Measurements from ENCODE around the gene MZT2A.
A peak's percentile ranks its signal among the peaks of the same experiment; 100 is the strongest.
"Not testable (repeated sequence)": the region's sequence is repeated elsewhere in the genome, so short reads cannot be mapped to it uniquely, and the experiment has no call there.

Gene MZT2A, protein sequence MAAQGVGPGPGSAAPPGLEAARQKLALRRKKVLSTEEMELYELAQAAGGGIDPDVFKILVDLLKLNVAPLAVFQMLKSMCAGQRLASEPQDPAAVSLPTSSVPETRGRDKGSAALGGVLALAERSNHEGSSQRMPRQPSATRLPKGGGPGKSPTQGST

GRCh38 chr2:131492015-131492417 is at the start of gene MZT2A:
TSS of gene MZT2A (minus strand) at chr2:131492397. CDS start at chr2:131492376, 21 bp downstream.
- DNase-seq, result not testable (repeated sequence)

DNA sequence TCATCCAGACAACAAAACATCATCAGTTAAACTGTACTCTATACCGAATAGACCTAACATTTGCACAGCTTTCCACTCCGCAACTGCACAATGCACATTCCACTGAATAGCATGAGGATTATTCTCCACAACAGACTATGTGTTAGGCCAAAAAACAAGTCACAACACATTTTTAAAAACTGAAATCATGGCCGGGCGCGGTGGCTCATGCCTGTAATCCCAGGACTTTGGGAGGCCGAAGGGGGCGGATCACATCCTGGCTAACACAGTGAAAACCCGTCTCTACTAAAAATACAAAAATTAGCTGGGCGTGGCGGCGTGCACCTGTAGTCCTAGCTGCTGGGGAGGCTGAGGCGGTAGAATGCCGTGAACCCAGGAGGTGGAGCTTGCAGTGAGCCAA is 46.7 kb upstream of the MZT2A start:
- DNase-seq, result not testable (repeated sequence)

GRCh38 chr2:131536841-131537240 is 44.6 kb upstream of the MZT2A start:
- not testable (repeated sequence) for DNase-seq

- DNase-seq, result not testable (repeated sequence)
Observed at GRCh38 chr2:131535951-131536826, 44.0 kb upstream of the MZT2A start.

- DNase-seq, result no peak
Observed at GRCh38 chr2:131535526-131535925, 43.3 kb upstream of the MZT2A start.

- not testable (repeated sequence) for DNase-seq
Observed at GRCh38 chr2:131534965-131535364, 42.8 kb upstream of the MZT2A start.

GRCh38 chr2:131534317-131534672 is 42.1 kb upstream of the MZT2A start:
- not testable (repeated sequence) for DNase-seq

- DNase-seq, result not testable (repeated sequence)
Observed at GRCh38 chr2:131533609-131534316, 41.6 kb upstream of the MZT2A start.

DNA sequence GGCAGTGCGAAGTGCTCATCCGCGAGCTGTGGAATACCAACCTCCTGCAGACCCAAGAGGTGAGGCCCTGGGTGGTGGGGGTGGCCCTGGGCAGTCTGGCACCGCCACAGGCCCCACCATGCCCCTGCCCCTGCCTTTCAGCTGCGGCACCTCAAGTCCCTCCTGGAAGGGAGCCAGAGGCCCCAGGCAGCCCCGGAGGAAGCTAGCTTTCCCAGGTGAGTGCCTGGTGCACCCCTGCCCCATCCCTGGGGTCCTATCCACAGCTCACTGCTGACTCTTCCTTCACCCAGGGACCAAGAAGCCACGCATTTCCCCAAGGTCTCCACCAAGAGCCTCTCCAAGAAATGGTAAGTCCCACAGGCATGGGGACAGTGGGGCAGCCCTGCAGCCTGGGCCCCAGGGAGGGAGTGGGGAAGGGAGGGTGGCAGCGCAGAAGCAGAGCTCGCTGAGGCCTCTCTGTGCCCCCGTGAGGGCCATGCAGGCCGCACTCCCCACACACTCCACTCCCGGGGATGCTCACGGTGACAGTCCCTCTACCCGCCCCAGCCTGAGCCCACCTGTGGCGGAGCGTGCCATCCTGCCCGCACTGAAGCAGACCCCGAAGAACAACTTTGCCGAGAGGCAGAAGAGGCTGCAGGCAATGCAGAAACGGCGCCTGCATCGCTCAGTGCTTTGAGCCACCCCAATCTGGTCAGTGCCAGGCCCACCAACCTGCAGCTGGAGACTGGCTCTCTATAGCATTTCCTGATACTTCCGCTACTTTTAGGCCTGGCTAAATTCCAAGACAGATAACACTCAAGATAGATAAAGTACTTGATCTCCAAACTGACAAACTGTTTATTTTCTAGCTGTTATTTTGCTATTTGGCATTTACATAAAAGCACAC is 40.8 kb upstream of the MZT2A start:
- not testable (repeated sequence) for DNase-seq

GRCh38 chr2:131531547-131532185 is 39.5 kb upstream of the MZT2A start:
- not testable (repeated sequence) for DNase-seq

GRCh38 chr2:131530626-131531344 is 38.6 kb upstream of the MZT2A start:
- DNase-seq, result not testable (repeated sequence)

DNA sequence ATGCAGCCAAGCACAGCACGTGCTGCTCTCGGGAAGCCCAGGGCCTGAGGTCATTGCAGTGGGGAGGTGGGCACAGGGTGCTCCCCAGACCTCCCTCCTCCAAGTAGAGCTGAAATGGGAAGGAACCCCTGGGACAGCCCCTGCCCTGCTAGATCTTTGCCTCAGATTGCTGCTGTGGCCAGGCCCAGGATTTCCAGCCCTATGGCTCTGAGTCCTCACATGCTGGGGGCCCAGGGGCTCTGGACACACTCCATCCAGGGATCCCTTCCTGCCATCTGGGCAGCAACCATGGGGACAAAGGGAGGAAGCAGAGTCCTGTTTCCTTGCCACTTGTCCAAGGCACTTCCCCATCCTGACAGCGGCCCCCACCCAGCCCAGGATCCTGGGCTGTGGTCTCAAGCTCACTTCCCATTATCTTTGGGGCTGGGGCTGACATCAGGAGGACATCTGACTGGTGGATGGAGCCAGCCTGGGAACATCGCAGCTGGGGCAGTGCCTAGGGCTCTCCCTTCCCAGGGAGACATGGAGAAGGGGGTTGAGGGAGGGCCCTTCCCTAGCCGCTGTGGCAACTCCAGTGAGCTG is 37.8 kb upstream of the MZT2A start:
- not testable (repeated sequence) for DNase-seq

DNA sequence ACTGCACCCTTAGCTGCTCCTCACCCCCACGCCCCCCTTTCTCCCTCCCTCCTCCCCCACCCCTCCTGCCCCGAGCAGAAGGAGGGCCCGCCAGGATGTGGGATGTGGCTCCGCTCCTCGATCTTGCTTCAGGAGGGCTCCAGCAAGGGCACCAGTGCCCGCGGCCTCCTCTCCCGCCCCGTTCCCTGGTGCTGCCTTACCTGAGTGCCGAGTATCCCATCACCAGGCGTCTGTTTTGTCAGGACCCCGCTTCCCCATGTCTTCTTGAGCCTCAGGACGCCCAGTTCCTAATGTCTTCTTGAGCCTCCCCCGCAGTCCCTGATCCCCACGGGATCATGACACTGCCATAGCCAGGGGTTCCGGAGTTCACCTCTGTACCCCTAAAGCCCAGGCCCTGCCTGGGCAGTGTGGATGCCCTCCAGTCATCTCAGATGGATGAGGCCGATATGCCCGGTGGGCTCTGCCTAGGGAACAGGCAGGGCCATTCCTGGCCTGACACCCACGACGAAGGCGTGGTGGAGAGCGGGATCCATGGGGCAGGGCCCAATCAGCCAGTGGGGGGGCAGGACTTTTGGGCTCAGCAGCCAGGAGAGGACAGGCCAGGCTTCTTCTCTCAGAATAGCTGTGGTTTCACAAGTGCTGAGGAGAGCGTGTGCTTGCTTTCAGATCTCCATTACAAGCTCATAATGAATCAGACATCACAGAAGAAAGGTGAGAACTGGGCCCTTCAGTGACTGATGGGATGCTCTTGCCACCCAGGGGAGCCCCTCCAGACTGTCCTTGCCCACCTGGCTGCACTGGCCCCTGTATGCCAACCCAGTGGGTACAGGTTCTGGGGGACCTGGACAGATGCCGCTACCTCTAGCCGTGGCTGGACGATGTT is 37.0 kb upstream of the MZT2A start:
- not testable (repeated sequence) for DNase-seq

DNA sequence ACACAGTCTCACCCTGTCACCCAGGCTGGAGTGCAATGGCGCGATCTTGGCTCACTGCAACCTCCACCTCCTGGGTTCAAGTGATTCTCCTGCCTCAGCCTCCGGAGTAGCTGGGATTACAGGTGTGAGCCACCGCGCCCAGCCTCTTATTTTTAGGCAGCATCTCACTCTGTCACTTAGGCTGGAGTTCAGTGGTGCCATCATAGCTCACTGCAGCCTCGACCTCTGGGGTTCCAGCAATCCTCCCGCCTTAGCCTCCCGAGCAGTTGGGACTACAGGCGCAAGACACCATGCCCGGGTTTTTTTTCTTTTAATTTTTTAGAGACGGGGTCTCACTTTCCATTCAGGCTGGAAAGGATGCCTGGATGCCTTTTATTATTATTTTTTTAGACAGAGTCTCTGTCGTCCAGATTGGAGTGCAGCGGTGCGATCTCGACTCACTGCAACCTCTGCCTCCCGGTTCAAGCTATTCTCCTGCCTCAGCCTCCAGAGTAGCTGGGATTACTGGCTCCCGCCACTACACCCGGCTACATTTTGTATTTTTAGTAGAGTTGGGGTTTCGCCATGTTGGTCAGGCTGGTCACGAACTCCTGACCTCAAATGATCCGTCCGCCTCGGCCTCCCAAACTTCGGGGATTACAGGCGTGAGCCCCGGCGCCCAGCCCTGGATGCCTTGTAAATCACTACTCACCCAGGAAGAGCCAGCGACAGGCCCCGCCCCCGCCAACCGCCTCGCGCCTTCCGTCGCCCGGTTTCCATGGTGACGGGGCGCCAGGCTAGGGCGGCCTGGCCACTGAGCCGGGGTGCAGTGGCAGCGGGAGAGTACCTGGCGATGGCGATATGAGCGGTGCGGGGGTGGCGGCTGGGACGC is 35.2 kb upstream of the MZT2A start, which contains the start of gene CCDC74A:
TSS of gene CCDC74A (plus strand) at position 758 of the 871 bp plus-strand sequence. CDS start at position 841, 83 bp downstream.
- DNase-seq, result peak; percentile 29

DNA sequence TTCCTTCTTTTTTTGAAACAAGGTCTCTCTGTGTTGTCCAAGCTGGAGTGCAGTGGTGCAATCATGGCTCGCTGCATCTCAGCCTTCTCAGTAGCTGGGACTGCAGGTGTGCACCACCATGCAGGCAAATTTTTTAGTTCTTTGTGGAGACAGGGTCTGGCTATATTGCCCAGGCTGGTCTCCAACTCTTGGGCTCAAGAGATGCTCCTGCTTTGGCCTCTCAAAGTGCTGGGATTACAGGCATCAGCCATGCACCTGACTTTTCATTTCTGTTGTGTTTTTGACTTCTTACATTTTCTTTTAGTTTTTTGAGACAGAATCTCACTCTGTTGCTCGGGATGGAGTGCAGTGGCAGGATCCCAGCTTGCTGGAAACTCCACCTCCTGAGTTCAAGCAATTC is 33.1 kb upstream of the MZT2A start:
- not testable (repeated sequence) for DNase-seq

DNA sequence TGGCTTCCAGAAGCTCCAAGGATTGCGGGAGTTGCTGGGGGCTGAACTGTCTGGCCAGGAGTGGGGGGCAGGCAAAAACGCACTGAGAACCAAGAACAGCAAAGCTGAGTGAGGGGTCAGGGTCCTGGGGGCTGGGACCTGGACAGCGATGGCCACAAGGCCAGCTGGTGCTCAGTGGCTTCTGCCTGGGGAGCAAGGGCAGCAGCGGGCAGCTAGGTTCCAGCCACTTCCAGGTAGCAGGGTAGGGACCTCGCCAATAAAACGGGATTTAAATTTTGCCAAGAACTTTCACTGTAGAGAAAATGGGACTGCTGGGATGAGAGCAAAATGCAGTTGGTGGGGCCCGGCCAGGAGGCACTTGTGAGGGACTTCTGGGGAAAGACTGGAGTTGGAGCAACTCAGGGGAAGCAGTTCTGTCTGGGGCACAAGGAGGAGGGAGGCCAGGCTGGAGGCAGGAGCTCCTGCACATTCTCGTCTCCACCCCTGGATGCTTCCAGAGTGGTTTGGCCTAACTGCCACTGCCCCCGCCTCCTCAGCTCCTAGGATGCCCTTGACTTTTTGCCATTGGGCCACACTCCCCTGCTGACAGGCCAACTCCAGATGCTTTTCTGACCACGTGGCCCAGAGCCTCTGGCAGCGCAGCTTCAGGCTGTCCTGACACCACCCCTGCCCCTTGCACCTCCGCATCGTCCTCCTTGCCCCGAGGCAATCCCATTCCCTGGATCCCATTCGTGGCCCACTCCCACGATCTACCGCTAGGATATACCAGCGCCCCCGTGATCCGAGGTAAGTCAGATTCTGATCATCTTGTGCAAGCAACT is 30.0 kb upstream of the MZT2A start:
- DNase-seq, result no peak

GRCh38 chr2:131521524-131521923 is 29.3 kb upstream of the MZT2A start:
- DNase-seq, result not testable (repeated sequence)

DNA sequence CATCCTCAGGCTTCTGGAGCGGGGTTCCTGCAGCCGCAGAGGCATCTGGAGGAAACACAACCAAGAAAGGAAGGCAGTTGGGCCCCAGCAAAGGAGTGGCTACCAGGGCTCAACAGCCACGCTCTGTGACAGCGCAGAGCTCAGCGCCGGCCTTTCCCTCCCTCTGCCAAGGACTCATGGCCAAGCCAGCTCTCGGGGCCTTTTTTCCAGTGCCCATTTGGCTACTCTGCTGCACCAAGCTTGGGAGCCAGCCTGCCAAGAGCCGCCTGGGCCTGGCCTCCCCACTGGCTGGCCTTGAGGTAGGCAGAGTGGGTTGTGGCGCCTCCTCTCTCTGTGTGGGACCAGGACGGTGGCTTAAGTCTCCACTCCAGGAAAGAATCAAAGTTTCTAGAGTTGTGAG is 28.3 kb upstream of the MZT2A start:
- no peak for DNase-seq

All from NCI-H526 treated with DMSO at 0.1 percent for 48 hours (cell line).